HL-60 (cell line): ENCODE results near the gene ARHGEF12.

Experiments used
- DNase-seq, 2 experiments: peaks; one replicate each; pipeline ENCODE4 v3.0.0-alpha.2; 2010 to 2020; ENCODE audit warnings: low read depth in 1 of 2, low spot score in 1 of 2
- H3K27ac ChIP-seq: fragments of 250-450 bp; sonication (Bioruptor Pico); replicated peaks from 2 replicates; pipeline ENCODE4 v1.5.1; 2020; ENCODE audit warnings: mild to moderate bottlenecking, moderate library complexity
- H3K27me3 ChIP-seq: fragments of 250-450 bp; sonication (Bioruptor Pico); 2 replicates; pipeline ENCODE4 v1.5.1; 2021; ENCODE audit warnings: mild to moderate bottlenecking, moderate library complexity; ENCODE audit not compliant: insufficient read depth, poor library complexity, severe bottlenecking
- H3K4me3 ChIP-seq: replicated peaks from 2 replicates; pipeline ENCODE4 v1.5.1; 2011; ENCODE audit warnings: mild to moderate bottlenecking, control low read depth, low read length; ENCODE audit not compliant: insufficient read depth
- CTCF ChIP-seq: IDR thresholded peaks from one replicate; pipeline ENCODE4 v1.5.1; 2011; ENCODE audit warnings: low read length, control low read depth, inconsistent platforms; ENCODE audit not compliant: insufficient read depth
- GABPA ChIP-seq: IDR thresholded peaks from 2 replicates; pipeline ENCODE4 v1.6.1; 2012; ENCODE audit warnings: low read depth
- POLR2AphosphoS5 ChIP-seq: IDR thresholded peaks from 2 replicates; pipeline ENCODE4 v1.6.1; 2012; ENCODE audit warnings: low read depth
- SPI1 ChIP-seq: IDR thresholded peaks from 2 replicates; pipeline ENCODE4 v1.6.1; 2012; ENCODE audit warnings: low read depth, mild to moderate bottlenecking, borderline replicate concordance
- TF ChIP-seq, protein P1 (sequence below): IDR thresholded peaks from 2 replicates; pipeline ENCODE4 v1.6.1; 2012; ENCODE audit warnings: low read depth; ENCODE audit not compliant: insufficient replicate concordance

Gene ARHGEF12

DNA sequence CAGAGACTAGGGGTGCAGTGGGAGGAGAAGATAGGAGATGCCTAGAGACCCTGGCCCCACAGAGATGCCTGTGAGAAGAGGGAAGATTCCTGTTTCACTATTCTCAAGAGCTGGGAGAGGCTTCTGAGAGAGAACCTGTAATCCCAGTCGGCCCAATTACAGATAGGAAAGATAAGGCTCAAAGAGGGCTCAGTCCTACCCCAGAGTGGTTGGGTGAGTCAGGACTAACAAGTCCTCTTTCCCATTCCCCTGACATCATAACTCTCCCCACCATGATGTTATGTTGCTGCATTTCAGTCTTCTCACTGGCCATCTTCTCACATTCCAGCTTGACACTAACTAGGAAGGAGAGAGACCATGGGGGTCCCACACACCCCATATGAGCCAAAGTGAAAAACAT, 17.9 kb downstream of the ARHGEF12 start:
- Histone ChIP-seq H3K27ac (no peak overlapping the region), H3K4me3 (no peak overlapping the region), H3K27me3 (peaks cover 56% of the 10 kb centered on the region)
- DNase-seq = no peak
- TF ChIP-seq, protein P1, sequence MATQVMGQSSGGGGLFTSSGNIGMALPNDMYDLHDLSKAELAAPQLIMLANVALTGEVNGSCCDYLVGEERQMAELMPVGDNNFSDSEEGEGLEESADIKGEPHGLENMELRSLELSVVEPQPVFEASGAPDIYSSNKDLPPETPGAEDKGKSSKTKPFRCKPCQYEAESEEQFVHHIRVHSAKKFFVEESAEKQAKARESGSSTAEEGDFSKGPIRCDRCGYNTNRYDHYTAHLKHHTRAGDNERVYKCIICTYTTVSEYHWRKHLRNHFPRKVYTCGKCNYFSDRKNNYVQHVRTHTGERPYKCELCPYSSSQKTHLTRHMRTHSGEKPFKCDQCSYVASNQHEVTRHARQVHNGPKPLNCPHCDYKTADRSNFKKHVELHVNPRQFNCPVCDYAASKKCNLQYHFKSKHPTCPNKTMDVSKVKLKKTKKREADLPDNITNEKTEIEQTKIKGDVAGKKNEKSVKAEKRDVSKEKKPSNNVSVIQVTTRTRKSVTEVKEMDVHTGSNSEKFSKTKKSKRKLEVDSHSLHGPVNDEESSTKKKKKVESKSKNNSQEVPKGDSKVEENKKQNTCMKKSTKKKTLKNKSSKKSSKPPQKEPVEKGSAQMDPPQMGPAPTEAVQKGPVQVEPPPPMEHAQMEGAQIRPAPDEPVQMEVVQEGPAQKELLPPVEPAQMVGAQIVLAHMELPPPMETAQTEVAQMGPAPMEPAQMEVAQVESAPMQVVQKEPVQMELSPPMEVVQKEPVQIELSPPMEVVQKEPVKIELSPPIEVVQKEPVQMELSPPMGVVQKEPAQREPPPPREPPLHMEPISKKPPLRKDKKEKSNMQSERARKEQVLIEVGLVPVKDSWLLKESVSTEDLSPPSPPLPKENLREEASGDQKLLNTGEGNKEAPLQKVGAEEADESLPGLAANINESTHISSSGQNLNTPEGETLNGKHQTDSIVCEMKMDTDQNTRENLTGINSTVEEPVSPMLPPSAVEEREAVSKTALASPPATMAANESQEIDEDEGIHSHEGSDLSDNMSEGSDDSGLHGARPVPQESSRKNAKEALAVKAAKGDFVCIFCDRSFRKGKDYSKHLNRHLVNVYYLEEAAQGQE = no peak
- TF ChIP-seq SPI1 (no peak), POLR2AphosphoS5 (no peak)

- Histone ChIP-seq H3K27me3 (peaks cover 51% of the 10 kb centered on the region), H3K27ac (no peak overlapping the region)
- TF ChIP-seq CTCF (no peak), POLR2AphosphoS5 (no peak), SPI1 (no peak), GABPA (no peak)
- TF ChIP-seq, protein P1 = no peak
Measured at GRCh38 chr11:120354779-120355178, 18.6 kb downstream of the ARHGEF12 start.

GRCh38 chr11:120357620-120358019, 21.4 kb downstream of the ARHGEF12 start:
- no peak overlapping the region for H3K4me3 ChIP-seq
- DNase-seq = no peak
- H3K27ac ChIP-seq = no peak overlapping the region
- peaks cover 39% of the 10 kb centered on the region for H3K27me3 ChIP-seq
- TF ChIP-seq POLR2AphosphoS5 (no peak), SPI1 (no peak), GABPA (no peak), CTCF (no peak)
- TF ChIP-seq, protein P1 = no peak

More at GRCh38 chr11:120354779-120355178, 18.6 kb downstream of the ARHGEF12 start:
- no peak overlapping the region for H3K4me3 ChIP-seq
- DNase-seq = no peak

DNA sequence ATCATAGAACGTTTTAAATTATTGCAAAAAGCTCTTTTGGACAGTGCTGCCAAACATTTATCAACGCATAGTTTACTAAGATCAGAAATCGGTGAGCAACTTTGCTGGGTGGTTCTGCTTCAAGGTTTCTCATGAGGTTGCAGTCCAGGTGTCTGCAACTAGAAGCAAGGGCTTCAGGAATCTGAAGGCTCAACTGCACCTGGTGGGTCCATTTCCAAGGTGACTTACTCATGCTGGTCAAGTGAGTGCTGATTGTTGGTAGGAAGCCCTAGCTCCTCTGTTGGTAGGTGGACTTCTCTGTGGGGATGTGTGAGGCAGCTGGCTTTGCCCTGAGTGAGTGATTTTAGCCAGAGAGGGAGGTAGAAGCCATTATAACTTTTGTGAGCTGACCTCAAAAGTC, 22.5 kb downstream of the ARHGEF12 start:
- no peak for TF ChIP-seq CTCF
- no peak for TF ChIP-seq GABPA
- TF ChIP-seq POLR2AphosphoS5 = no peak
- peaks cover 28% of the 10 kb centered on the region for H3K27me3 ChIP-seq
- no peak overlapping the region for H3K4me3 ChIP-seq
- no peak for DNase-seq
- no peak overlapping the region for H3K27ac ChIP-seq
